ENCODE results near the gene NCLN. TPM values are rescaled to one million over a fixed set of nuclear protein-coding genes. Genes with fewer than 3 reads are reported as not detected.

NCLN gene
- total and polyA plus RNA-seq, 3 donors from 2014 or later, result 50.2 to 65.5 (median 65.3) TPM

GRCh38 chr19:3203805-3204645, 18.3 kb downstream of the NCLN start:
- Histone ChIP-seq H3K36me3 (ENCODE audit: low read depth, missing control alignments) (no peaks in the 10 kb centered on the region), H3K4me3 (no peak overlapping the region), H3K27ac (no peak overlapping the region), H3K9me3 (no peaks in the 10 kb centered on the region), H3K27me3 (no peaks in the 10 kb centered on the region), H3K4me1 (no peaks in the 10 kb centered on the region)
- intact Hi-C loops (cut with DNase I; ENCODE audit: low total_unique reads), result no loop called here
- 92 to 93% methylated on average over 26 to 30 of the region's 43 CpGs for WGBS, 2 donors
- DNase-seq, result no peak
- TF ChIP-seq CTCF (IDR thresholded peaks at IDR 0.05) (no peak), POLR2A (IDR thresholded peaks at IDR 0.05) (no peak)

- no peak overlapping the region for H3K4me3 ChIP-seq
- H3K27ac ChIP-seq, result no peak overlapping the region
- intact Hi-C loops (cut with DNase I; ENCODE audit: low total_unique reads), result no loop called here
- no peaks in the 10 kb centered on the region for H3K4me1 ChIP-seq
- WGBS, 2 donors, result 93 to 100% methylated on average over 5 to 35 of the region's 35 CpGs
- TF ChIP-seq POLR2A (IDR thresholded peaks at IDR 0.05) (no peak), CTCF (IDR thresholded peaks at IDR 0.05) (no peak)
- H3K9me3 ChIP-seq, result no peaks in the 10 kb centered on the region
- H3K36me3 ChIP-seq (ENCODE audit: low read depth, missing control alignments), result no peaks in the 10 kb centered on the region
- no peak for DNase-seq
- H3K27me3 ChIP-seq, result no peaks in the 10 kb centered on the region
These were observed 19.0 kb downstream of the NCLN start for GRCh38 chr19:3204646-3205275.

GRCh38 chr19:3206216-3206953, 20.7 kb downstream of the NCLN start:
- Histone ChIP-seq H3K4me1 (no peaks in the 10 kb centered on the region), H3K36me3 (ENCODE audit: low read depth, missing control alignments) (no peaks in the 10 kb centered on the region), H3K9me3 (no peaks in the 10 kb centered on the region), H3K27ac (no peak overlapping the region), H3K27me3 (no peaks in the 10 kb centered on the region), H3K4me3 (no peak overlapping the region)
- no peak for DNase-seq
- TF ChIP-seq CTCF (IDR thresholded peaks at IDR 0.05) (no peak), POLR2A (IDR thresholded peaks at IDR 0.05) (no peak)
- 95 to 97% methylated on average over 9 to 28 of the region's 28 CpGs for WGBS, 2 donors
- intact Hi-C loops (cut with DNase I; ENCODE audit: low total_unique reads), result no loop called here

DNA sequence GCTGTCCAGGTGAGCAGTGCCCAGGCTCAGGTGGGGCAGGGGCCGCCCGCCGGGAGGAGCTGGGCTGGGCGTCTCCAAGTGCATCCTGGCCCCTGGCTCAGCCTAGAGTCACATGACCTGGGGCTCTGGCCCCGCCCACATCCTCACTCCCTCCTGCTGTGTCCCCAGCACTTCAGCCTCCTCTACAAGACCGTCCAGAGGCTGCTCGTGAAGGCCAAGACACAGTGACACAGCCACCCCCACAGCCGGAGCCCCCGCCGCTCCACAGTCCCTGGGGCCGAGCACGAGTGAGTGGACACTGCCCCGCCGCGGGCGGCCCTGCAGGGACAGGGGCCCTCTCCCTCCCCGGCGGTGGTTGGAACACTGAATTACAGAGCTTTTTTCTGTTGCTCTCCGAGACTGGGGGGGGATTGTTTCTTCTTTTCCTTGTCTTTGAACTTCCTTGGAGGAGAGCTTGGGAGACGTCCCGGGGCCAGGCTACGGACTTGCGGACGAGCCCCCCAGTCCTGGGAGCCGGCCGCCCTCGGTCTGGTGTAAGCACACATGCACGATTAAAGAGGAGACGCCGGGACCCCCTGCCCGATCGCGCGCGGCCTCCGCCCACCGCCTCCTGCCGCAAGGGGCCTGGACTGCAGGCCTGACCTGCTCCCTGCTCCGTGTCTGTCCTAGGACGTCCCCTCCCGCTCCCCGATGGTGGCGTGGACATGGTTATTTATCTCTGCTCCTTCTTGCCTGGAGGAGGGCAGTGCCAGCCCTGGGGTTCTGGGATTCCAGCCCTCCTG, 21.9 kb downstream of the NCLN start:
- no peak overlapping the region for H3K4me3 ChIP-seq
- H3K27me3 ChIP-seq, result no peaks in the 10 kb centered on the region
- no peak for DNase-seq
- H3K4me1 ChIP-seq, result no peaks in the 10 kb centered on the region
- intact Hi-C loops (cut with DNase I; ENCODE audit: low total_unique reads), result no loop called here
- no peaks in the 10 kb centered on the region for H3K36me3 ChIP-seq (ENCODE audit: low read depth, missing control alignments)
- no peaks in the 10 kb centered on the region for H3K9me3 ChIP-seq
- no peak overlapping the region for H3K27ac ChIP-seq
- WGBS, 2 donors, result 80 to 89% methylated on average over 19 to 43 of the region's 43 CpGs
- TF ChIP-seq CTCF (IDR thresholded peaks at IDR 0.05), result no peak
- no peak for TF ChIP-seq POLR2A (IDR thresholded peaks at IDR 0.05)

Data from testis (tissue), 3 donors.